B cell (primary cell): ENCODE measurements around the gene SCUBE1. TPM values are rescaled to one million over a fixed set of nuclear protein-coding genes. Genes with fewer than 3 reads are reported as not detected.

Experiments
- ATAC-seq: fragments of 200-7000 bp; cut with Tn5 transposase; one replicate; pipeline ENCODE4 v1.10.0; 2021; ENCODE audit warnings: low read depth, mild to moderate bottlenecking, moderate number of reproducible peaks, moderate library complexity
- CTCF ChIA-PET: fragments of 350-600 bp; sonication (Branson Sonifier 250); formaldehyde crosslinking; loops from one replicate; lab custom pipeline; 2021; ENCODE audit warnings: antibody characterized with exemption, inconsistent platforms; lab: Charles Lee
- POLR2A ChIA-PET: fragments of 350-600 bp; sonication (Branson Sonifier 250); formaldehyde crosslinking; loops from one replicate; lab custom pipeline; 2021; ENCODE audit warnings: antibody characterized with exemption; lab: Charles Lee
- DNase-seq: peaks from one replicate; pipeline ENCODE4 v3.0.0; 2013
- H2AFZ ChIP-seq: 2 replicates; pipeline ENCODE4 v1.6.1; 2012; ENCODE audit warnings: mild to moderate bottlenecking, low read depth, low read length; ENCODE audit not compliant: insufficient read depth, poor library complexity, severe bottlenecking
- H3K27ac ChIP-seq, 2 donors: 1 replicate in 1 of 2; 2 replicates in 1 of 2; pipeline ENCODE4 v1.5.1; 2012 to 2013; ENCODE audit warnings: low read length in 2 of 2, mild to moderate bottlenecking in 2 of 2, moderate library complexity in 1 of 2
- H3K27me3 ChIP-seq, 4 experiments: fragments of 200-600 bp in 1 of 4; sonication (generic) in 1 of 4; replicated peaks in 1 of 4; 1 replicate in 2 of 4; 2 replicates in 2 of 4; pipeline versions ENCODE4 v1.6.1 to v1.7.0; 2013 to 2016; ENCODE audit warnings: low read length in 3 of 4, mild to moderate bottlenecking in 2 of 4, mixed read lengths in 1 of 4, moderate library complexity in 1 of 4; ENCODE audit not compliant: insufficient read depth in 4 of 4, control insufficient read depth in 3 of 4; ENCODE audit errors: control extremely low read depth in 1 of 4
- H3K36me3 ChIP-seq, 2 experiments: replicated peaks in 1 of 2; 1 replicate in 1 of 2; 2 replicates in 1 of 2; pipeline versions ENCODE4 v1.6.1 to v1.7.1; 2013; ENCODE audit warnings: low read length in 1 of 2; ENCODE audit not compliant: insufficient read depth in 2 of 2, control insufficient read depth in 1 of 2; ENCODE audit errors: control extremely low read depth in 1 of 2, extremely low read depth in 1 of 2
- H3K4me1 ChIP-seq, 2 donors: fragments of 200-600 bp in 1 of 2; sonication (generic) in 1 of 2; 1 replicate in 1 of 2; 2 replicates in 1 of 2; pipeline versions ENCODE4 v1.5.1 to v1.6.1; 2013 to 2017; ENCODE audit warnings: low read length in 2 of 2; ENCODE audit not compliant: control insufficient read depth in 2 of 2, insufficient read depth in 2 of 2
- H3K4me2 ChIP-seq: replicated peaks from 2 replicates; pipeline ENCODE3; 2012; ENCODE audit warnings: mild to moderate bottlenecking, low read depth, low read length; ENCODE audit not compliant: poor library complexity, severe bottlenecking
- H3K4me3 ChIP-seq, 5 experiments: fragments of 200-600 bp in 1 of 5; sonication (generic) in 1 of 5; 1 replicate in 3 of 5; 2 replicates in 2 of 5; pipeline versions ENCODE4 v1.5.1 to v1.7.0; 2011 to 2016; ENCODE audit warnings: low read length in 4 of 5, mild to moderate bottlenecking in 4 of 5, low read depth in 2 of 5, control low read depth in 1 of 5, moderate library complexity in 1 of 5; ENCODE audit not compliant: insufficient read depth in 1 of 5; ENCODE audit errors: control extremely low read depth in 1 of 5, extremely low read depth in 1 of 5
- H3K79me2 ChIP-seq: fragments of 200-600 bp; sonication (generic); one replicate; pipeline ENCODE4 v1.6.0; 2016; ENCODE audit warnings: low read length; ENCODE audit not compliant: control insufficient read depth, insufficient read depth
- H3K9ac ChIP-seq: fragments of 200-600 bp; sonication (generic); 2 replicates; pipeline ENCODE4 v1.6.1; 2017; ENCODE audit warnings: mild to moderate bottlenecking, low read length, moderate library complexity
- H3K9me3 ChIP-seq, 3 donors: one replicate each; pipeline versions ENCODE4 v1.6.1 to v1.7.1; 2013; ENCODE audit warnings: low read length in 2 of 3; ENCODE audit not compliant: control insufficient read depth in 2 of 3, insufficient read depth in 1 of 3; ENCODE audit errors: control extremely low read depth in 1 of 3
- H4K20me1 ChIP-seq: 2 replicates; pipeline ENCODE4 v1.6.0; 2012; ENCODE audit warnings: mild to moderate bottlenecking, low read length; ENCODE audit not compliant: insufficient read depth, control insufficient read depth, poor library complexity, severe bottlenecking
- H3K27ac Mint-ChIP-seq: one replicate; pipeline ENCODE4 v1.8.0; 2021; ENCODE audit warnings: mixed read lengths
- H3K27me3 Mint-ChIP-seq: one replicate; pipeline ENCODE4 v1.8.0; 2021; ENCODE audit warnings: mixed read lengths
- H3K4me1 Mint-ChIP-seq: one replicate; pipeline ENCODE4 v1.8.0; 2021; ENCODE audit warnings: mixed read lengths
- H3K4me3 Mint-ChIP-seq: one replicate; pipeline ENCODE4 v1.8.0; 2021; ENCODE audit warnings: mixed read lengths
- H3K9me3 Mint-ChIP-seq: one replicate; pipeline ENCODE4 v1.8.0; 2022; ENCODE audit warnings: mixed read lengths; ENCODE audit not compliant: insufficient read depth
- CTCF ChIP-seq: fragments of 200-600 bp; IDR thresholded peaks from one replicate; pipeline ENCODE4 v1.8.0; 2022; ENCODE audit warnings: antibody characterized with exemption, mild to moderate bottlenecking
- EZH2 ChIP-seq: IDR thresholded peaks from 2 replicates; pipeline ENCODE4 v1.6.1; 2012; ENCODE audit warnings: borderline replicate concordance, low read depth, mild to moderate bottlenecking, moderate library complexity, low read length; ENCODE audit not compliant: insufficient read depth, poor library complexity, severe bottlenecking
- WGBS: methylation state at CpG from one replicate; pipeline ENCODE4 v1.1.5; 2013; ENCODE audit warnings: missing lambda C conversion rate; ENCODE audit not compliant: insufficient coverage; 5-methylcytosine and 5-hydroxymethylcytosine counted together
- intact Hi-C: fragments of 100-400 bp; cut with micrococcal nuclease; formaldehyde crosslinking; loops from one replicate; pipeline ENCODE4 v1.10.0; 2022
- polyA plus RNA-seq: library from polyadenylated mRNA; depleted of rRNA; stranded (reverse); fragments of >200 nt; gene quantifications from 2 replicates; pipeline ENCODE4 v1.2.3, GENCODE V29; 2012
- total RNA-seq, 2 donors: library from RNA; stranded (reverse); fragments of 120-200 nt in 1 of 2; gene quantifications; 1 replicate in 1 of 2; 2 replicates in 1 of 2; pipeline versions ENCODE4 v1.2.3 to v1.2.4, GENCODE V29; 2013 to 2022

SCUBE1 gene
- total and polyA plus RNA-seq, 2 donors (not counting 1 experiment from before 2014, with no cell fraction given), result not detected

GRCh38 chr22:43331698-43332097 is 11.5 kb downstream of the SCUBE1 start:
- ChIA-PET POLR2A (no interaction called here), CTCF (no interaction called here)
- Mint-ChIP-seq H3K4me3 (no peak overlapping the region), H3K9me3 (no peaks in the 10 kb centered on the region), H3K27ac (no peak overlapping the region), H3K27me3 (peaks cover 4% of the 10 kb centered on the region), H3K4me1 (no peaks in the 10 kb centered on the region)
- Histone ChIP-seq H3K4me3 (no peak overlapping the region), H3K27me3 (peaks cover 0 to 3% (median 0%) of the 10 kb centered on the region in 4 experiments), H3K9ac (no peak overlapping the region), H3K4me2 (no peak overlapping the region), H3K36me3 (no peaks in the 10 kb centered on the region), H3K4me1 (no peaks in the 10 kb centered on the region), H2AFZ (no peak overlapping the region), H3K9me3 (peaks cover 0 to 3% (median 0%) of the 10 kb centered on the region in 3 donors), H3K27ac (no peak overlapping the region), H3K79me2 (no peaks in the 10 kb centered on the region), H4K20me1 (no peaks in the 10 kb centered on the region)
- DNase-seq (no peak), ATAC-seq (no peak)
- intact Hi-C loops, result no loop called here
- TF ChIP-seq EZH2 (no peak), CTCF (no peak)
- WGBS, result 87% methylated on average over 7 of the region's 9 CpGs

GRCh38 chr22:43331069-43331451 is 12.1 kb downstream of the SCUBE1 start:
- POLR2A ChIA-PET, result no interaction called here
- ATAC-seq (no peak), DNase-seq (no peak)

More at GRCh38 chr22:43331069-43331451, 12.1 kb downstream of the SCUBE1 start:
- H2AFZ ChIP-seq, result no peak overlapping the region
- no peaks in the 10 kb centered on the region for H3K36me3 ChIP-seq
- Mint-ChIP-seq H3K4me3 (no peak overlapping the region), H3K27ac (no peak overlapping the region), H3K4me1 (no peaks in the 10 kb centered on the region), H3K27me3 (peaks cover 10% of the 10 kb centered on the region), H3K9me3 (no peaks in the 10 kb centered on the region)
- WGBS, result no CpG with 5 or more reads among the region's 3 CpGs
- intact Hi-C loops, result no loop called here
- H3K4me2 ChIP-seq, result no peak overlapping the region
- no peak overlapping the region for H3K4me3 ChIP-seq
- peaks cover 0 to 3% (median 0%) of the 10 kb centered on the region in 3 donors for H3K9me3 ChIP-seq
- no peak for TF ChIP-seq EZH2
- TF ChIP-seq CTCF, result no peak
- H3K27me3 ChIP-seq, result peaks cover 0 to 3% (median 0%) of the 10 kb centered on the region in 4 experiments
- H3K9ac ChIP-seq, result no peak overlapping the region
- no peak overlapping the region for H3K27ac ChIP-seq
- no peaks in the 10 kb centered on the region for H3K79me2 ChIP-seq
- no peaks in the 10 kb centered on the region for H4K20me1 ChIP-seq
- CTCF ChIA-PET, result no interaction called here
- no peaks in the 10 kb centered on the region for H3K4me1 ChIP-seq
